CD4-positive, alpha-beta T cell treated with Interleukin-15 for 4 hours (primary cell): ENCODE results near the gene ERRFI1.

Experiments used
- DNase-seq: peaks from one replicate; pipeline ENCODE4 v3.0.0-alpha.2; 2020; ENCODE audit warnings: low spot score

The ERRFI1 gene

GRCh38 chr1:8042134-8042533 lies 16.0 kb upstream of the ERRFI1 start:
- no peak for DNase-seq

- no peak for DNase-seq
Measured at GRCh38 chr1:8040586-8040985, 14.5 kb upstream of the ERRFI1 start.

GRCh38 chr1:8039071-8039470 lies 13.0 kb upstream of the ERRFI1 start:
- DNase-seq = no peak

- DNase-seq = no peak
Measured at GRCh38 chr1:8035289-8035688, 9.2 kb upstream of the ERRFI1 start.

GRCh38 chr1:8033322-8033721 lies 7.2 kb upstream of the ERRFI1 start:
- no peak for DNase-seq

- DNase-seq = no peak
Measured at GRCh38 chr1:8032366-8032910, 6.3 kb upstream of the ERRFI1 start.

- peak; percentile 45 for DNase-seq
Measured at GRCh38 chr1:8031176-8031785, 5.2 kb upstream of the ERRFI1 start.

GRCh38 chr1:8028571-8028910 lies 2.4 kb upstream of the ERRFI1 start:
- DNase-seq = no peak

GRCh38 chr1:8027748-8028570 lies 1.9 kb upstream of the ERRFI1 start:
- DNase-seq = no peak

GRCh38 chr1:8026976-8027747 lies 1.1 kb upstream of the ERRFI1 start:
- no peak for DNase-seq

- no peak for DNase-seq
Measured at GRCh38 chr1:8025671-8026144, 401 bp downstream of the ERRFI1 start.

GRCh38 chr1:8025061-8025670 lies 943 bp downstream of the ERRFI1 start:
- DNase-seq = no peak

GRCh38 chr1:8024329-8024728 lies 1.8 kb downstream of the ERRFI1 start:
- DNase-seq = no peak

GRCh38 chr1:8023995-8024313 lies 2.2 kb downstream of the ERRFI1 start:
- DNase-seq = no peak

GRCh38 chr1:8023287-8023994 lies 2.7 kb downstream of the ERRFI1 start:
- DNase-seq = no peak

- no peak for DNase-seq
Measured at GRCh38 chr1:8022395-8023286, 3.5 kb downstream of the ERRFI1 start.

GRCh38 chr1:8021676-8022266 lies 4.3 kb downstream of the ERRFI1 start:
- DNase-seq = no peak

- no peak for DNase-seq
Measured at GRCh38 chr1:8020032-8020431, 6.1 kb downstream of the ERRFI1 start.

- no peak for DNase-seq
Measured at GRCh38 chr1:8019229-8019620, 6.9 kb downstream of the ERRFI1 start.

- no peak for DNase-seq
Measured at GRCh38 chr1:8018492-8019228, 7.4 kb downstream of the ERRFI1 start.
